ENCODE results near the gene DGKE. TPM values are rescaled to one million over a fixed set of nuclear protein-coding genes. Genes with fewer than 3 reads are reported as not detected.

Gene DGKE
- total RNA-seq, 1 experiment from 2014 or later, result 10.0 TPM

- intact Hi-C loops (cut with micrococcal nuclease; ENCODE audit: unreplicated experiment), result no loop called here
- TF ChIP-seq EZH2 (IDR thresholded peaks at IDR 0.05; ENCODE audit: borderline replicate concordance, low read depth, low read length, poor library complexity, severe bottlenecking) (no peak), CTCF (conservative IDR thresholded peaks at IDR 0.05; ENCODE audit: low read depth, low read length) (no peak)
- POLR2A ChIA-PET (ENCODE audit: low non-redundant PET), result no interaction called here
- CTCF ChIA-PET, result no interaction called here
- Histone ChIP-seq H3K27me3 (replicated peaks; ENCODE audit: insufficient read depth, low read depth, low read length, poor library complexity) (no peaks in the 10 kb centered on the region), H3K4me1 (ENCODE audit: insufficient read depth, low read length, poor library complexity, severe bottlenecking) (no peaks in the 10 kb centered on the region), H3K4me3 (ENCODE audit: low read depth, low read length, poor library complexity, severe bottlenecking) (no peak overlapping the region), H3K27ac (ENCODE audit: low read depth, low read length, poor library complexity, severe bottlenecking) (no peak overlapping the region), H3K36me3 (ENCODE audit: insufficient read depth, low read length, poor library complexity, severe bottlenecking) (no peaks in the 10 kb centered on the region), H3K9me3 (ENCODE audit: low read depth, low read length, poor library complexity, severe bottlenecking) (no peaks in the 10 kb centered on the region)
- DNase-seq (ENCODE audit: low spot score), result peak; percentile 70
- no TSS peak for BruUV-seq (replicated peaks)
Observed at GRCh38 chr17:56798916-56799315, 35.0 kb upstream of the DGKE start.

GRCh38 chr17:56801459-56802178 is 32.3 kb upstream of the DGKE start:
- DNase-seq (ENCODE audit: low spot score), result no peak
- POLR2A ChIA-PET (ENCODE audit: low non-redundant PET), result no interaction called here

DNA sequence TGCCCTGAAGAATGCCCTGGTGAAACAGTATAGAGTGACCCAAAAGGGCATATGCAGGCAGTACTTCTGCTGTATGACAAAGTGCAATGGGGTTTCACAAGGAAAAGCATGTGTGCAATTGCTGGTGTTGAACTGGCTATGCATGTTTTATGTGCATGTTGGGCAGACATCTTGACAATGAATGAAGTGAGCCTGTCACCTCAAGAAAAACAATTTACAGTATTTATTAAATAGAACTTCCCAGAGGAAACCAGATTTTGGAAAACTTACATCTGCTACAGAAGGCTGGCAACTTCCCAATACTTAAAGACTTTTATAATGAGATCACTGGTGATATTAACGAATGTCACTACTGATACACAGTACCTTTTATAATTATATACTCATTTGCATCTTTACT is 30.9 kb upstream of the DGKE start:
- H3K4me3 ChIP-seq (ENCODE audit: low read depth, low read length, poor library complexity, severe bottlenecking), result no peak overlapping the region
- no peaks in the 10 kb centered on the region for H3K9me3 ChIP-seq (ENCODE audit: low read depth, low read length, poor library complexity, severe bottlenecking)
- no peak for DNase-seq (ENCODE audit: low spot score)
- ChIA-PET CTCF (no interaction called here), POLR2A (ENCODE audit: low non-redundant PET) (no interaction called here)
- no peaks in the 10 kb centered on the region for H3K27me3 ChIP-seq (replicated peaks; ENCODE audit: insufficient read depth, low read depth, low read length, poor library complexity)
- intact Hi-C loops (cut with micrococcal nuclease; ENCODE audit: unreplicated experiment), result no loop called here
- no peak overlapping the region for H3K27ac ChIP-seq (ENCODE audit: low read depth, low read length, poor library complexity, severe bottlenecking)
- no peak for TF ChIP-seq EZH2 (IDR thresholded peaks at IDR 0.05; ENCODE audit: borderline replicate concordance, low read depth, low read length, poor library complexity, severe bottlenecking)
- TF ChIP-seq CTCF (conservative IDR thresholded peaks at IDR 0.05; ENCODE audit: low read depth, low read length), result no peak
- BruUV-seq (replicated peaks), result no TSS peak
- no peaks in the 10 kb centered on the region for H3K36me3 ChIP-seq (ENCODE audit: insufficient read depth, low read length, poor library complexity, severe bottlenecking)
- no peaks in the 10 kb centered on the region for H3K4me1 ChIP-seq (ENCODE audit: insufficient read depth, low read length, poor library complexity, severe bottlenecking)

More at GRCh38 chr17:56801459-56802178, 32.3 kb upstream of the DGKE start:
- no peaks in the 10 kb centered on the region for H3K27me3 ChIP-seq (replicated peaks; ENCODE audit: insufficient read depth, low read depth, low read length, poor library complexity)
- no peak overlapping the region for H3K27ac ChIP-seq (ENCODE audit: low read depth, low read length, poor library complexity, severe bottlenecking)
- TF ChIP-seq CTCF (conservative IDR thresholded peaks at IDR 0.05; ENCODE audit: low read depth, low read length), result no peak
- no peak for TF ChIP-seq EZH2 (IDR thresholded peaks at IDR 0.05; ENCODE audit: borderline replicate concordance, low read depth, low read length, poor library complexity, severe bottlenecking)
- intact Hi-C loops (cut with micrococcal nuclease; ENCODE audit: unreplicated experiment), result no loop called here
- no peak overlapping the region for H3K4me3 ChIP-seq (ENCODE audit: low read depth, low read length, poor library complexity, severe bottlenecking)
- H3K4me1 ChIP-seq (ENCODE audit: insufficient read depth, low read length, poor library complexity, severe bottlenecking), result no peaks in the 10 kb centered on the region
- CTCF ChIA-PET, result no interaction called here
- no peaks in the 10 kb centered on the region for H3K36me3 ChIP-seq (ENCODE audit: insufficient read depth, low read length, poor library complexity, severe bottlenecking)
- no peaks in the 10 kb centered on the region for H3K9me3 ChIP-seq (ENCODE audit: low read depth, low read length, poor library complexity, severe bottlenecking)
- no TSS peak for BruUV-seq (replicated peaks)

Measured in A673 (cell line).